HG03460 (cell line): ENCODE data around the gene PCTP.
A peak's percentile ranks its signal among the peaks of the same experiment; 100 is the strongest.

Experiments
- ATAC-seq: cut with Tn5 transposase; IDR thresholded peaks from one replicate; pipeline ENCODE4 v1.9.1; 2021; ENCODE audit not compliant: unreplicated experiment

The PCTP gene

DNA sequence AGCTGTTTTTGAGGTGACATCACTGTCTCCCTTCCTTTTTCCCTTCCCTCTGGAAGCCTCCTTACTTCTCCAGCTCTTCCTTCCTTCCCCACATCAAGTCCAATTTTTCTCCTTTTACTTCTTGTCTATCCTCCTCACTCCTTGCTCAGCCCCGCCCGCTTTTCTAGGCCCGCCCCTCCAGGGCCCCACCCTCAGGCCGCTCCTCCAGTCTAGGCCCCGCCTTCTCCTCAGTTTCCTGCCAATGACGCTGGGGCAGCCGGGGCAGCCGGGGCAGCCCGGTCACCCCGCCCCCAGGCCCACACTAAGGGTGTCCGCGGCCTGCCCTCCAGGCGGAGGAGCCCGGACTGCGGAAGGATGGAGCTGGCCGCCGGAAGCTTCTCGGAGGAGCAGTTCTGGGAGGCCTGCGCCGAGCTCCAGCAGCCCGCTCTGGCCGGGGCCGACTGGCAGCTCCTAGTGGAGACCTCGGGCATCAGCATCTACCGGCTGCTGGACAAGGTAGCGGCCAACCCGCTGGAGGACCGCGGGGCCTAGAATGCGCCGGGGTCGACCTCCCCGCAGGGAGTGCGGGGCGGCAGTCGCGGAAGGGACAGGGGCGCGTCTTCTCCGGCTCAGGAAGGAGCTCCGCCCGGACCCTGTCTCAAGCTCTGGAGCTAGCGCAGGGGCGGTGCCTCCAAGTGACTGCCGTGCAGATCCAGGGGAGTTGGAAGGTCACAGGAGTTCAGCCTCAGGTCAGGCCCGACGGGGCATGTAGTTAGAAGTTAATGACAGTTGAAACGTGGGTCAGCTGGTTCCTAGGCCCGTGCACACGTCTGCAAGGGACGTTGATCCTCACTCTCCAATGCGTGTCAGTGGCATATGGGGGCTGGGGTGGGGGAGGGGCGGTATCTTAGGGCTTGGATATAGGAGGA, at the start of gene PCTP:
Gene PCTP (plus strand): TSS at position 302 of the 908 bp plus-strand sequence. CDS start 53 bp downstream, at position 355.
- ATAC-seq: peak; percentile 99

DNA sequence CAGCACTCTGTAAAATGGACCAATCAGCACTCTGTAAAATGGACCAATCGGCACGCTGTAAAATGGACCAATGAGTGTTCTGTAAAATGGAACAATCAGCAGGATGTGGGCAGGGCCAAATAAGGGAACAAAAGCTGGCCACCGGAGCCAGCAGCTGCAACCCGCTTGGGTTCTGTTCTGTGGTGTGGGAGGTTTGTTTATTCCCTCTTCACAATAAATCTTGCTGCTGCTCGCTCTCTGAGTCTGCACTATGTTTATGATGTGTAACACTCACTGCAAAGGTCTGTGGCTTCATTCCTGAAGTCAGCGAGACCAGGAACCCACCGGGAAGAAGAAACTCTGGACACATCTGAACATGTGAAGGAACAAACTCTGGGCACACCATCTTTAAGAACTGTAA, 48.7 kb upstream of the PCTP start:
- ATAC-seq: no peak

GRCh38 chr17:55704401-55704800, 46.5 kb upstream of the PCTP start:
- ATAC-seq: no peak

DNA sequence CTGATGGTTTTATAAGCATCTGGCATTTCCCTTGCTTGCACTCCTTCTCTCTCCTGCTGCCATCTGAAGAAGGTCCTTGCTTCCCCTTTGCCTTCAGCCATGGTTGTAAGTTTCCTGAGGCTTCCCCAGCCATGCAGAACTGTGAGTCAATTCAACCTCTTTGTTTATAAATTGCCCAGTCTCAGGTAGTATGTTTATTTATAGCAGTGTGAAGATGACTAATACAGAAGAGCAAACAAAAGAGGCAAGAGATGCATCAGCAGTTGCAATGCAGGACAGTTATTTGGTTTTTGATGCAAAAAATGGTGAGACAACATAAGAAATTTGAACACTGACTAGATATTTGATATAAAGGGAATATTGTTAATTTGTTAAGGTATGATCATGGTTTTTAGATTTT, 45.0 kb upstream of the PCTP start:
- no peak for ATAC-seq

DNA sequence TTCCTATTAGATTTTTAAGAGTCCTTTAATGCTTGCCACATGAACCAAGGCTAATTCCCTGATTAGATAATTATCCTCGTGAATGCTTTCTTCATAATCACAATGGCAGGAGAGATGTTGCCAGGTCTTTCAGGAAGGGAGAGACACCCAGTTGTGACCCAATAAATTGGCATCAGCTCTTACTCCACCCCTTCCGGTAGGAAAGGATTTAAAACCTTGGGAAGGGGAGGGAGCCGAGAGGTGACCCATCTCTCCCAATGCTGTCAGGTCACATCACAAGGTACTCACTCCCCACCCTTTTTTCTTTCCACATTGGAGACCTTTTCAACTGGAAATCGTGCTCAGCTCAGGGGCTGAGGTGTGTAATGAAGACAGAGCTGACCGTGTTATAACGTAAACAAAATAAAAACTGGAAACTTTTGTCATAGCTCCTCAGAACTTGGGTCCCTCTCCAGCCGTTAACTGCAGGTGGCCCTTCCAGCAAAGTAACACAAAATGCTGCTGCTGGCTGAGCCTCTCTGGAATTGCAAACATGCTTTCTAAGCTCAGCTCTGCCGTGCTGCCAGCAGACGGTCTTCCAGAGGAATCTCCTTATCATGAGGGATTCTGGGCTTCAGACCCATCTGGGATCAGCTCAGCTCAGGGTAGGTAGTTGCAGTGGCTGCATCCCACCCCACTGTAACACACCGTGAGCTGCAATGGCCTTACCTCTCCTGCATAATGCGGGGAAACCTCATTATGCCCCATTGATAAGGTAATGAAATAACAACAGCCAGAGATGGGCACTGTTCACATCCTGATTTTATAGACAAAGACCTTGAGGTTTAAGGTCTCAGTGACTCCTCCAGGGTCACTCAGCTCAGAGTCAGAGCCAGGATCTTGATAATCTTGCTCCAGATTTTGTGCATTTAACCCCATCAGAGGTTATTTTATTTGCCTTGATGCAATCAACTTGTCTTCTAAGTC, 43.8 kb upstream of the PCTP start:
- ATAC-seq: no peak

DNA sequence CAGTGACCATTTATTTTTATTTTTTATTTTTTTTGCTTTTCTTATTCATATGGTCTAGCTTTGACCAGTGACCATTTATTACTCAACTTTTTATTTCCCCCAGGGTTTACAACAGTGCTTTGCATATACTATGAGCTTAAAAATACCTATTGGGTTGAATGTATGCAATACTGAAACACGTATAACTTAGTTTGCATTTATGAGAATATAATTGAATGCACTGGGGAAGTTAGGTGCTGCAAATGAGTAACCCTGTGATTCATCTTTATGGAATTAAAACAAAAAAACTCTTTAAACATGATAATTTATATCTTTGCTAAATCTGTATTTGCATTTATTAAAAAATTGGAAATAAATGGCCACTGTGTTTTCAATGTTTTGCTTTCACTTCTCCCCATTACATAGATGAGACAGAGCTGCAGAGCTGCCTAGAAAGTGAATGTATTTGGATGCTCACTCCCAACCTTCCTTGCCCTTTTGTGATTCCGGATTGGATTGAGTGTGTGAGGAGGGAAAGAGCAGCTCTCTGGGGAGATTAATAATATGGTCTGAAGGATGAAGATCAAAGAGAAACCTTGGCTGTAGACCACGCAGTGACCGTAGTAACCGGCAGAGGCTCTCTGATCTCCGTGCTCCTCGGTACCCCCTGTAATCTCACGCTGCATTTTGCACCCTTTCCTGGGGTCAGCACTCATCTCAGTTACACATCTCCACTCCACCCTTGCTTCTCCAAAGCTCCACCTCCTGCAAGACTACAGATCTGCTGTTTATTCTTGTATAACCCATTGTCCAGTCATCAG, 42.5 kb upstream of the PCTP start:
- ATAC-seq: no peak

GRCh38 chr17:55709440-55709839, 41.4 kb upstream of the PCTP start:
- no peak for ATAC-seq

DNA sequence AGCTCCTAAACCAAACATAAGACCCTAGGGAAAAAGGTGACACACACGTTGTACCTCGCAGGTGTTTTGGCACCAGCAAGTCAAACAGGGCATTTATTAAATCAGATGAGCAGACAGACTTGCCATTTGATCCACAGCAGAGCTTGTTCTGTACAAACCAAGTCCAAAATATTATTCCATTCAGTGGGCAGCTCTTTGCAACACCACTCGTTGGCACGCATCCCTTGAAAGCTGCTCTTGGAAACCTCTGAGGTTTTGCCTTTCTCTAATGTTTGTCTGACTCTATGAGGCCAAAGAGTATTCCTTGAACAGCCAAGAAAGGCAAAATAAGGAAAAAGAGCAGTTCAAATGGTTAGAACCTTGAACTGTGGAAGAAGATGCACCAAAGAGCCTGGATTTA, 40.9 kb upstream of the PCTP start:
- ATAC-seq: no peak

DNA sequence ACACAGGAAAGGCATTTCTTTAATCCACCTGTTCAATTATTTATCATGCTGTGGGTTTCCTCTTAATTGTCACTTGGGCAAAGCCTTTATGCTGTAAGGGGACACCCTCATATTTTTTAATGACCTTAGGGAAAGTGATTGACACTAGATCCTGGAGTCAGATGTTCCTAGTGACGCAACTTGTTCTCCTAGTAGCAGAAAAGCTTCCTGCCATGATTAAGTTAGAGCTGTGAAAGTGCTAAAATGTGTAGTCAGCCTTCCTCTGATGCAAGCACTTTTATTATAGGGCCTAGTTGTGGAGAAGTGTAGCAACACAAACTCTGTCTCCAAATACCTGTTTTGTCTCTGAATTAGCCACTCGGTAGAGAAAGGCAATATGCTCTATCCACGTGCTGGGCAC, 40.4 kb upstream of the PCTP start:
- ATAC-seq: no peak

DNA sequence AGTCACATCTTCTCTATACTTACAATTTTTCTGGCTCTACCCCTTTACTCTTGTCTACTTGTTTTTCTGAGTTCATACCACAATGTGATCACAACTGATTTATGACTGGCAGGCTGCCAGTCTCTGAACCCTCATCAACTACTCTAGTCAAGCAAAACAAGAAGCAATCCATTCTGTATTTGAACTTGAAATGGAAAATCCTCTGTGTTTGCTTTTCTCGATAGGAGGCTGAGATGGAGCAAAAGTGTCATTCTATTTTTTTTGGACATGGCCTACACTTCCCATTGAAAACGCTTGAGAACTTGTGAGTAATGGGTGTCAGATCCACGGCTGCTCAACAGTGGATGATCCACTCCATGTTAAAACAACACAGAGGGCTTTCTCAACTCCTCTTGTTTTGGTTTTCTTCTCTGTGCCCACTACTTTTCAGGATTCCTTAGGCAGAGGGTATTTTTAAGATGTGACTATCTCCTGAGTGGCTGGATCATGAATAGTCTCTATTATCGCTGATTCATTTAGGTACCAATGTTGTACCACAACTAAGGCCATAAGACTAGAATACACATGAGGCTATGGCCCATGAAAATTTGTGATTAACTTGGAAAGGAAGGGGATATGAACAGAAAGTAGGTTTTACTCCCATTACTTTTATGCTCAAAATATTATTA, 39.9 kb upstream of the PCTP start:
- ATAC-seq: no peak

DNA sequence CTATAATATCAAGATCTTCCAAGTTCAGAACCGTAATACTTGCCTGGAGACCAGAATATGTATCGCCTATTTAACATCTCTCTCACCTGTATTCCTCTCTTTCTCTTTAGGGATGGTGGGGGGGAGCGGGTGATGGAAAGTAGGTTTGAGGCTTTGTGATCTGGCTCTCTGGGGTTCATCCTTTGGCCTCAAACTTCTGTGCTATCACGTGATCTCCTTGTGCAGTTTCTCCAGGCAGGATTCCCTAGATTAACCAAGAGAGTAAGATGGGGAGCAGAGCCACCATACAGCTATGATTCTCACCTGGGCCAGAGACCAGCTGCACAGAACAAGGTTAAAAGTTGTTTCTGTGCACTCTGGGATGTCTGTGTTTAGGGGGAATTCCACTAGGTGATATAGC, 33.4 kb upstream of the PCTP start:
- no peak for ATAC-seq

- ATAC-seq: no peak
These were observed 32.7 kb upstream of the PCTP start for GRCh38 chr17:55717898-55718735.

DNA sequence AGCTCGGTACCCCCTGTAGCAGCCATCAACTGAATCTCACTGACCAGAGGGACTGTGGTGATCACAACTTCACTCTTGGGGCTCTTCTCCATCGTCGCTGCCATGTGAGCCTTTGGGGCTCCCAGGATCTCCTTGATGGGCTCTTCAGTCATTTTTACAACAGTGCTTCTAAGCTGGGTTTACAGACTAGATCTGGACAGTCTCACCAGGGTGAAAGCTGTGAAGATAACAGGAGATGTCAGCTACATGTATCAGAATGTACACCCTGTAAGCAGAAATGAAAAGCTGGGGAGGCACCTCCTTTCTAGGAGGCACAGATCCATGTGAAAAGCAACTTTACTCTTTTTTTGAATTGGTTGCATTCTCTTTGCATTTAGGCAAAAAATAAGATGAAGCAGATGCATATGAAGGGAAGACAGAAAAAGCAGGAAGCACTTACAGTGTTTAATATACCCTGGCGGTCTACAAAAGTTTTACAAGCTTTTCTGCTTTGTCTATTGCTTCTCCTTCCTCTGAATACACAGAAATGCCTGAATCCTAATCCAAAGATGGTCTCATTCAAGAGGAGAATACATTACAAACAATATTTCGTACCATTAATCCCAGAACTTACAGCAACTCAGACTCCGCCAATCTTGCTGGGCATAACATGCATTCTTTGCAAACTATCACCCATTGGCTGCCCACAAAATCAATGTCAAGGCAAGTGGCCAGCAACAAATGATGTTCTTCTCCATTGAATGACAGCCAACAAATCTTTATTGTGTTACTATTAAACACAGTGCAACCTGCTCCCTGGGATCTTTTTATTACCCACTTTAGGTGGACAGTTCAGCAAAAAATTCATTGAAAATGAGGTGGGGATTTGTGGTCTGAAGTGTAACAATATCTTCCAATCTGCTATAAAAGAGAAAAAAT, 29.7 kb upstream of the PCTP start:
- ATAC-seq: no peak

- ATAC-seq: no peak
These were observed 28.7 kb upstream of the PCTP start for GRCh38 chr17:55722016-55722736.

DNA sequence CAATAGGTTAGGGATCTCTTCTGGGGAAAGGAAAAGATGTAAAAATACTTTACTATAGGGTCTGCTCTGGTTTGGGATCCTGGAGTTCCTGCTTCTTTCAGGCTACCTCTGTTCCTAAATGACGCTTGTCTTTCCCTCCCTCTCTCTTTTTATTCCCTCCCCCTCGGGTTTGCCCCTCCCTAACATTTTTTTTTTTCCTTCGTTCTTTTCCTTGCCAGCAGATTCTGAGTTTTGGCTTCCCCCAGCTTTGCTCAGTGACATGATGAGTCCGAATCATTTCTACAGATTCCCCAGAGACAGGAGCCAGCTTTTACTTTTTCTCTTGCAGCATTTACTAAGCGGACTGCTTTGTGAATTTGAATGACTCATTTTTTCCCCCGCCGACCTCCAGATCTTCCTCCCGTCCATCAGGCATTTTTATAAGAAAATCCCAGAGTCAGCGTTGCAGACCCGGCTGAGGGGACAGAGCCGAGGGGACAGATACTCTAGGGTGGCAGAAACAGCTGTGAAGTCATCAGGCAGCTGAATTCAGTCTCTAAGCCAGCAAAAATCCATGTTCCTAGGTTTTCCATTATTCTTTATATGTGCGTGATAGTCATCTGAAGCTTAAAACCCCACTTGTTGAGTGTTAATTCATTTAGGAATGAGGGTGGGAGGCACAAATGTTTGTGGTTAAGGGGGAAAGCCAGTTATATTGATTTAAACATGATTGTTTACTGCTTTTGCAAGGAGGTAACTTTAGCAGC, 27.9 kb upstream of the PCTP start, which contains the start of gene TMEM100:
Gene TMEM100 (minus strand): TSS at position 123 of the 746 bp plus-strand sequence. CDS start 1,794 bp downstream, outside the sequence.
- no peak for ATAC-seq

GRCh38 chr17:55723488-55723848, 27.4 kb upstream of the PCTP start:
- ATAC-seq: no peak

GRCh38 chr17:55726440-55726839, 24.4 kb upstream of the PCTP start:
- no peak for ATAC-seq
